DMS114 treated with DMSO at 0.1 percent for 48 hours (cell line): ENCODE measurements around the gene SLC43A3.
A peak's percentile ranks its signal among the peaks of the same experiment; 100 is the strongest.
"Not testable (repeated sequence)": the region's sequence is repeated elsewhere in the genome, so short reads cannot be mapped to it uniquely, and the experiment has no call there.

Experiments
- DNase-seq: peaks from one replicate; lab custom pipeline; 2025; ENCODE audit not compliant: unreplicated experiment; lab: John Stamatoyannopoulos, UW

SLC43A3 gene

DNA sequence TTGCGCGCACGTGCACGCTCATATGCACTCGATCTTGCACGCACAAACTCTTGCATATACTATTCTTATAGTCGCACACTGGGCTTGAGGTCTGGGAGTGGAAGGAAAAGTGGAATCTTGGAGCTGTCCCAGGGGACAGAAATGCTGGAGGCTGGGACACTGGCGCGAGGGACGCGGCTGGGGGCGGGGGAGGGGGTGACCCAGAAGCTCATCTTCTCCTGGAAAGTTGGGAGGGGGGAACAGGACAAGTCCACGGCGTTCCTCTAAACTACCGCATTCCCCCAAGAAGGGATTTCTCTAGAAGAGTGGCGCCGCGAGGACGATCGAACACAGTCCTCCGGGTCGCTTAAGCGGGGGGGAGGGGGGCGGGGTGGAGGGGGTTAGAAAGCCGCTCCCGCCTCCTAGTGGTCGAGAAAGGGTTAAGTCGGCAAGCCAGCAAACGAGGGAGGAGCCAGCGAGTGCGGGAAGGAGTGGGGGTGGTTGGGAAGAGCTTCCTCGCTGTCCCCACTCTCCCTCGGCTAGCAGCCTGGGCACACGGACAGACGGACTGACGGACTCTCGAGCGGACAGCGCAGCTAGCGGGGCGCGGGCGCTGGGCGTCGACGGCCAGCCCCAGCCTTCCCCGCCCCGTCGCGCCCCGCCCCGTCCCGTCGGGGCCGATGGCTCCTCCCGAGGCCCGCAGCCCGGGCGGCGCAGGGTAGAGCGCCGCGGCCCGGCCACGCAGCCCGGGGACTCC, 33.3 kb upstream of the SLC43A3 start, which contains the start of gene RTN4RL2:
RTN4RL2 (plus strand) TSS at position 507 of the 736 bp plus-strand sequence. CDS start 338 bp downstream, outside the sequence.
- peak; percentile 12 for DNase-seq

DNA sequence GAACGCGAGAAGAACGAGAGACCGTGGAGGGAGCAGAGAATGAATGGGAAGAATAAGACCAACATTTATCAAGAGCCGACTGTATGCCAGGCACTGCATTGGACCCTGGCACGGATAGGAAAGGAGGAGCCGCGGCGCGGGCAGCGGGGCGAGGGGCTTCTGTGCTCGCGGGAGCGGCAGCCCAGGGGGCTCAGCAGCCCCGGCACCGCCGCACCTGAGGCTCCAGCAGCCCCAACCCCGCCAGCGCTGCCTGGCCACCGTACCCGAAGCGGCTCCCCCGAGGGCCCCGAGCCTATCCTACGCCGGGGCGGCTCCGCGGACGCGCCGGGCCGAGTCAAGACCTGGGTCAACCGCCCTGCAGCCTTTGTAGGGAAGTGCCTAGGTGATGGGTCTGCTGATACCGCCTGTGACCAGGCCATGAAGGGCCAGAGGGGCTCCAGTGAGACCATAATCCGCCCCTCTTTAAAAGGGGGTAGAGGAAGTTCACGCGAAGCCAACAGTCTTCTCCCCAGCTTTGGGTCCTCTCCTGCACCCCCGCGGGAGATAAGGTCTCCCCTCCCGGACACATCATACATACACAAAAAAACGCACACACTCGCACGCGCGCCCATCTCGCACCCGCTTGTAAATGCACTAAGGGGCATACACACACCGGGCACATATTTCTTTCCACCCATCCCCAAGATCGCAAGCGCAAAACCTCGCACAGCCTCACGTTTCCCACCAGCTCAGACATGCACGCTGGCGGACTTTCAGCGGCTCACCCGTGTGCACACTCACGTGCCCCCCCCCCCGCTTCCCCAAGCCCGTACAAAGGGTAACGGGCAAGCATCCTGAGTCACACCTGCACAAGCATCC, 32.5 kb upstream of the SLC43A3 start:
- no peak for DNase-seq

DNA sequence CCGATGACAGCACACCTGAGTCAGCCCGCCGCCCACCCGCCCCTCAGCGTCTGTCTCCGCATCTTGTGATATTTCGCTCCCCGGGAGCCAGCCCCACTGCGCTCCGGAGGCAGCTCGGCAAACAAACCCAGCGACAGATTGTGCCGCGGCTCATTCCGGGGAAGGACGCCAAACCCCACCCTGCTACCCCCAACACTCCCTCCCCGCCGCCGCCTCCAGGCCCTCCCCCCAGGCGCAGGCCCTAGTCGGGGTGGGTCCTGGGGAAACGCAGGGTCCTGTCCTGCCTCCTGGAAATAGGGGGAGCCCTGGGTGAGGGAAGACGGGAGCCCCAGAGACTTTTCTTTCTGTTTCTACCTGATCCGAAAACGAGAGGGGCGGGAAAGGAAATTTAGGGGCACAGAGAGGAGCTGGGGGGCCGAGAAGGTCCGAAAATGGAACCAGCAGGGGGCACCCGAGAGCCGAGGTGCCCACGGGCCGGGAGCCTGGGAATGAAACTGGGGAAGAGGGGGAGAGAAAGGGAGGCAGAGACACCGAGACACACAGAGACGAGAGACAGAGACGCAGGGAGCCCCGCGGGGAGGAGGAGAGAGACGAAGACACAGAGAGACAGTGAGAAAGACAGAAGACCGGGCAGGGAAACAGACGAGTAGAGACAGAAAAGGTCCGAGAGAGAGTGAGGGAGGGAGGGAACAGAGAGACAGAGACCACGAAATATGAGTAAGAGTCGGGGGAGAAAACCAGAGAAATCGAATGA, 31.7 kb upstream of the SLC43A3 start:
- no peak for DNase-seq

- no peak for DNase-seq
Measured at GRCh38 chr11:57458060-57458409, 31.1 kb upstream of the SLC43A3 start.

- no peak for DNase-seq
Measured at GRCh38 chr11:57457643-57458023, 30.7 kb upstream of the SLC43A3 start.

DNA sequence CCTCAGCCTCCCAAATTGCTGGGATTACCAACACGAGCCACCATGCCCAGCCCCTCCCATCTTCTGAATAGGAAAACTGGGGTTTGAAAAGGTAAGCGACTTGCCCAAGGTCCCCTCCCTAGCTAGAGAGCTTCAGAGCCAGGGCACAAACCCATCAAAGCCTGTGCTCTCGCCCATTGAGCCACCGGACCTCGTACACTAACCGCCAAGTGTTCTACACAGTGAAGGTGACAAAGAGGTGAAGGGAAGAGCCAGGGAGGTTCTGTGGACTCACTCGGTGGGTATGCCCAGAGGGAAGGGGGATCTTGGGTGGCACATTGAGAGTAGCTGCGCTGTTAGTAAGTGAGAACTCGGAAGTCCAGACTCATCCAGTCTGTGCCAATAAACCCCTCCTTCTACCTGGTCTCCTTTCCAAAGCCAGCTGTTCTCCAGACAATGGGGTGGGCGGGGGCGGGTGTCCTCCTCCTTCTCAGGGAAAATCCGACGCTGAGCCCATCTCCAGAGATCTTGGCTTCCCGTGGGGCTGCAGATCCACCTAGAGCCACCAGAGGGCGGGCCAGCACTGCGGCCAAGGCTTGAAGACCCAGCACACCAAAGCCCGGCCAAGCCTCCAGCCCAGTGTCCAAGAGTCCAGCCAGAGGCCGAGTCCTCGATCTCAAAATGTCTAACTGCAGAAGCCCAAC, 30.2 kb upstream of the SLC43A3 start:
- DNase-seq = peak; percentile 46

DNA sequence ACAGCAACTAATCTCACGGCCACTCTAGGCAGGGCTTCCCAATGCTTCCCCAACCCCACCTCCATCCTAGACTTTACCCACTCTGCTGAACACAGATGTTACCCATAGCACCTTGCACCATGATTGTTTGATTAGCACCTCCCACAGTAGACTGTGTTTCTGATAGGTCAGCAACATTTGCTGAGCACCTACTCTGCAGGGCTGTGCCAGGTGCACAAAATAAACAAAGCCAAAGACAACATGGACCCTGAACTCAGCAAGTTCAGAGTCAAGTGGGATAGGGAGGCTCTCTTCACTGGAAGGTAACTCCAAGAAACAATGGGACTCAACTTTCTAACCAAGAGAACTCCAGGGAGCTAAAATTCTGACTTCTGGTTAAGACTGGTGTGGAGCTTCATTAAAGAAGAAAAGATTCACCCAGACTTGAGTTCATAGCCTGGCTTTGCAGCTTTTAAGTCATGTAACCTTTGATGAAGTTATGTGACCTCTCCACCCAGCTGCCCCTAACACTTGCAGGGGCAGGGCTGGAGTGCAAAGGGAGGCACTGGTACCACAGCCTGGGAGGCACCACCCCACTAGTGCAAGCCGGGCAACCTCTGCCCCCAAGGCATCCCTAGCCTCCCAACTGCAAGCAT, 26.7 kb upstream of the SLC43A3 start:
- no peak for DNase-seq

GRCh38 chr11:57446055-57446454, 19.1 kb upstream of the SLC43A3 start:
- no peak for DNase-seq

DNA sequence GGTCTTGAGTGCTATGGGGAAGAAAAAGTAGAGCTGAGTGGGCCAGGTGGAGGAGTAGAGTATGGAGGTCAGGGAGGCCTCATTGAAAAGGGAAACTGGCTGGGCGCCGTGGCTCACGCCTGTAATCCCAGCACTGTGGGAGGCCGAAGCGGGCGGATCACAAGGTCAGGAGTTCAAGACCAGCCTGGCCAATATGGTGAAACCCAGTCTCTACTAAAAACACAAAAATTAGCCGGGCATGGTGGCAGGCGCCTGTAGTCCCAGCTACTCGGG, 18.1 kb upstream of the SLC43A3 start:
- DNase-seq = not testable (repeated sequence)

DNA sequence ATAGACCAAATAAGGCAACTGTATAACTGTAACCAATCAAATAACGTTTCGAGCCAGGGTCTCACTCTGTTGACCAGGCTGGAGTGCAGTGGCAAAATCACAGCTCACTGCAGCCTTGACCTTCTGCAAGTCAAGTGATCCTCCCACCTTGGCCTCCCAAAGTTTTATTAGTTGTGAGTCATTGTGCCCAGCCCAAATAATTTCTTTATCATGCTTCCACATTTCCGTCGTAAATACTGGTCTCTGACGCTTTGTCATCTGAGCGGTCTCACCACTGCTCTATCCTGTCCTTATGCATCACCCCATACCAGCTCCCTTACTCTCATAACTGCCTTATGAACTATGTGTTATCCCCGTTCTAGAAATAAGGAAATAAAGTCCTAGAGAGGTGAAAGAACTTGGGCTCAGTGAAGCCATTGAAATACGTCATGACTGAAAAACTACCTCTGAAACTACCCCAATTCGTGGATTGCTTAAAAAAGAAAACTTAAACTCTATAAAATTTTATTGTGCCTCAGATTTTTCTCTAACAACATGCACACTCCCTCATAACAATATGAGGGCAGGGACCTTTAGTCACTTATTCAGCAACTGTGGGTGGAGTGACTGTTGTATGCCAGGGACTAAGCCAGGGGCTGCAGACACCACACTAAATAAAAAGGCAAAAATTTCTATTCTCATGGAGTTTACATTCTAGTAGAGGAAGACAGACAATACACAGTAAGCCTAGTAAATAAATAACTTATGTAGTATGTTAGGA, 17.6 kb upstream of the SLC43A3 start:
- no peak for DNase-seq

GRCh38 chr11:57440744-57441414, 14.0 kb upstream of the SLC43A3 start:
- no peak for DNase-seq

DNA sequence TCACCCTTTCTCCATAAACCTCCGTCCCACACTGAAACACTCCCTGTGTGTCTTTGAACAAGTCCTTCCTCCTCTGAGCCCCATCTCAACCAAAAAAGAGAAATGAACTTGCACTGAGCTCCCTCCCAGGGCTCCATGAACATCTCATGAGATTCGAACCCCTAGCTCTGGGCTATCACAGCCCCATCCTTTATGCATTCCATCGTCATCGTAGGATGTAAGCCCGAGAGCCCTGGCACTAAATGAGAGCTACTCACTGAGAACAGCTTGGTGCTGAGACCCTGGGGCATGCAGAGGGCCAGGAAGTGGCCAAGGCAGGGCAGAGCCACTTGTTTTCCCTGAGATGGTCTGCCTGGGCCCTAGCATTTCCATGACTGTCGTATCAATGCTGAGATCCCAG, 12.9 kb upstream of the SLC43A3 start:
- no peak for DNase-seq

- DNase-seq = no peak
Measured at GRCh38 chr11:57438345-57439285, 11.7 kb upstream of the SLC43A3 start.

- no peak for DNase-seq
Measured at GRCh38 chr11:57436031-57436430, 9.1 kb upstream of the SLC43A3 start.

DNA sequence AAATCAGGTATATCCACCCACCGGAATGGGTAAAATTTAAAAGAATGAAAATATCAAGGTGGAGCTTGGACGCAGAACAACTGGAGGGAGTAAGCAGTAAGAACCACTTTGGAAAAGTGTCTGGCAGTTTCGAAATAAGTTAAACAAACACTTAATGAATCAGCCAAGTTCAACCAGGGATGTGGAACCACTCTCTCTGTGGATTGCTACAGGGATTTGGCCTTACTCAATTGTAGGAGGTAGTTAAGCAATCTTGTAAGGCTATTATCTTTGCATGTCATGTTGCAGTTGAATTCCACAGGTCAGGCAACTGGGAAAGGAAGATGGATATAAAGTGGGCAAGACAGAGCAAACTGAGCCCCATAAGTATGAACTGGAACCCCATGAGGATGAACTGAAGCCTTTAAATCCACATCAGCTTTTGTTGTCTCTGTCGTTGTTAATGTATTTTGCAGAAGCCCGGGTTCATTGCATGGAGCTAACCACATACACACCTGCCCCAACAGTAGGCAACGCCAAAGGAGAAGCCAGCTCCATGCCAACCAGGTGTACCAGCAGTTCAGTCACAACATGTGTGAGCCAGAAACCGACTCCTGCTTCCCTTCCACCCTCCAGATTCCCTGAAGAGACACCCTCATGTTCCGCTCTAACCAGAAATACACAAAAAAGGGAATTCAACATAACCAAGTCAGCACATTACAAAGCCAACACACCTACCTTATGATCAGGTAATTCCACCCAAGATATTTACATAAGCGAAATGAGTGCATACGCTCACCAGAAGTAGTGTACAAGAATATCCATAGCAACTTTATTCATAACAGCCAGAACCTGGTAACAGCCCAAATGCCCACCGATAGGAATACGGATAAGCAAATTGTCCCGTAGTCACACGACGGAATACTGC, 8.0 kb upstream of the SLC43A3 start:
- no peak for DNase-seq

DNA sequence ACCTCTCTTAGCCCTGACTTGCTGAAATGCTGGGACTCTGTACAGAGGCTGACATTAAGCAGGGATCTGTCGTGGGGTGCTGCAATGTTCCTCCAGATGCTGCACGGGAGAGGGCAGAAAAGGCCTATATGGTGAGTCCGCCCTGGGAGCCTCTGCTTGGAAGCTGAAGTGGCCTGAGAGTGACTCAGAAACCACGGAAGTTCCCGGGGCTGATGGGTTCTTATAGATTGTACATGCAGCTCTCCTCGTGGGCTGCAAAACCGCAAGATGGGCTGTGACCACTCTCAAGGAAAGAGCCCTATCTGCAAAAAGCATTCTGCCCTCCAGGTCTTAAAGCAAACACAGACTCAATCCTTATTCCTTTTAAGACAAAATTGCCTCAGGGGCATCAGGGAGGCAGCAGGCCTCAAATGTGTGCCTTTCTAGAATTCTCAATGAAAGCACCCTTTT, 5.8 kb upstream of the SLC43A3 start:
- DNase-seq = no peak

GRCh38 chr11:57432149-57432561, 5.2 kb upstream of the SLC43A3 start:
- no peak for DNase-seq
